Keratinocyte (primary cell): ENCODE data around the gene CALM1. TPM values are rescaled to one million over a fixed set of nuclear protein-coding genes. Genes with fewer than 3 reads are reported as not detected.

Source experiments
- DNase-seq: peaks from one replicate; pipeline ENCODE4 v3.0.0-alpha.2; 2011; ENCODE audit warnings: low read depth, missing footprints, low spot score
- FAIRE-seq: peaks from 2 replicates; lab custom pipeline; 2011; peaks lifted over from hg19 to GRCh38; lab: Jason Lieb, UNC
- H2AFZ ChIP-seq: 2 replicates; pipeline ENCODE4 v1.6.0; 2012; ENCODE audit warnings: low read length, control low read depth, inconsistent platforms; ENCODE audit not compliant: control insufficient read depth
- H3K27ac ChIP-seq: 2 replicates; pipeline ENCODE4 v1.5.1; 2011; ENCODE audit warnings: low read length; ENCODE audit not compliant: control insufficient read depth, insufficient read depth
- H3K27me3 ChIP-seq: 3 replicates; pipeline ENCODE4 v1.6.0; 2011; ENCODE audit warnings: low read length; ENCODE audit not compliant: control insufficient read depth, insufficient read depth; ENCODE audit errors: extremely low read depth
- H3K36me3 ChIP-seq, 2 experiments: 2 replicates in 1 of 2; 3 replicates in 1 of 2; pipeline ENCODE4 v1.5.1; 2011; ENCODE audit warnings: low read length in 2 of 2, mild to moderate bottlenecking in 1 of 2; ENCODE audit not compliant: control insufficient read depth in 2 of 2, insufficient read depth in 2 of 2; ENCODE audit errors: extremely low read depth in 1 of 2
- H3K4me1 ChIP-seq: 3 replicates; pipeline ENCODE4 v1.5.1; 2011; ENCODE audit warnings: low read length; ENCODE audit not compliant: control insufficient read depth, insufficient read depth; ENCODE audit errors: extremely low read depth
- H3K4me2 ChIP-seq: 3 replicates; pipeline ENCODE4 v1.6.0; 2011; ENCODE audit warnings: low read depth, low read length; ENCODE audit not compliant: control insufficient read depth, insufficient read depth; ENCODE audit errors: extremely low read depth
- H3K4me3 ChIP-seq, 3 experiments: fragments of 200-600 bp in 1 of 3; sonication (generic) in 1 of 3; 2 replicates in 2 of 3; 3 replicates in 1 of 3; pipeline ENCODE4 v1.5.1; 2011 to 2016; ENCODE audit warnings: low read length in 3 of 3, mild to moderate bottlenecking in 3 of 3, control low read depth in 2 of 3, inconsistent platforms in 1 of 3, low read depth in 1 of 3, mixed read lengths in 1 of 3, mixed run types in 1 of 3, moderate library complexity in 1 of 3; ENCODE audit not compliant: control insufficient read depth in 2 of 3, insufficient read depth in 2 of 3; ENCODE audit errors: extremely low read depth in 1 of 3
- H3K79me2 ChIP-seq: 2 replicates; pipeline ENCODE4 v1.6.0; 2012; ENCODE audit warnings: low read length; ENCODE audit not compliant: control insufficient read depth, insufficient read depth
- H3K9ac ChIP-seq: 3 replicates; pipeline ENCODE4 v1.6.0; 2011; ENCODE audit warnings: low read length; ENCODE audit not compliant: control insufficient read depth, insufficient read depth; ENCODE audit errors: extremely low read depth
- H3K9me1 ChIP-seq: 3 replicates; pipeline ENCODE4 v1.6.0; 2011; ENCODE audit warnings: low read length; ENCODE audit not compliant: control insufficient read depth, insufficient read depth; ENCODE audit errors: extremely low read depth
- H3K9me3 ChIP-seq: 2 replicates; pipeline ENCODE4 v1.5.1; 2012; ENCODE audit warnings: low read depth, low read length; ENCODE audit not compliant: control insufficient read depth
- H4K20me1 ChIP-seq: 3 replicates; pipeline ENCODE4 v1.6.0; 2011; ENCODE audit warnings: low read length; ENCODE audit not compliant: control insufficient read depth, insufficient read depth; ENCODE audit errors: extremely low read depth
- EZH2 ChIP-seq: IDR thresholded peaks from one replicate; pipeline ENCODE4 v1.6.1; 2012; ENCODE audit warnings: inconsistent platforms, mild to moderate bottlenecking, low read length, moderate library complexity
- dilution Hi-C: fragments of 300-500 bp; cut with MboI; formaldehyde crosslinking; loops from one replicate; pipeline ENCODE4 v1.7.0; 2020; ENCODE audit warnings: low sequenced_read_pairs; ENCODE audit not compliant: extremely low pct_ligation_motif_present
- polyA plus RNA-seq, 5 experiments: library from polyadenylated mRNA; depleted of rRNA in 3 of 5; stranded (reverse) in 3 of 5; stranded (forward) in 1 of 5; unstranded in 1 of 5; fragments of >200 nt; gene quantifications; 1 replicate in 1 of 5; 2 replicates in 3 of 5; 3 replicates in 1 of 5; pipeline versions ENCODE4 v1.2.1 to v1.2.3, GENCODE V29; 2011 to 2012; ENCODE audit warnings: missing spikeins in 2 of 5, low read depth in 1 of 5, low replicate concordance in 1 of 5
- TF ChIP-seq, protein P1 (sequence below), 3 experiments: IDR thresholded peaks in 1 of 3; conservative IDR thresholded peaks in 1 of 3; optimal IDR thresholded peaks in 1 of 3; 2 replicates in 2 of 3; 3 replicates in 1 of 3; pipeline versions ENCODE3 to v1.5.1; 2011; ENCODE audit warnings: low read length in 3 of 3, mild to moderate bottlenecking in 3 of 3, moderate library complexity in 2 of 3, control low read depth in 1 of 3, inconsistent platforms in 1 of 3; ENCODE audit not compliant: insufficient read depth in 2 of 3; ENCODE audit errors: extremely low read depth in 1 of 3

CALM1 gene
- polyA plus RNA-seq, 1 donor (not counting 4 experiments of a cell fraction or from before 2014, with no cell fraction given): 575 TPM

- H3K4me2 ChIP-seq: no peak overlapping the region
- no peaks in the 10 kb centered on the region for H3K79me2 ChIP-seq
- H3K27ac ChIP-seq: no peak overlapping the region
- no peak overlapping the region for H3K9ac ChIP-seq
- TF ChIP-seq, protein P1, sequence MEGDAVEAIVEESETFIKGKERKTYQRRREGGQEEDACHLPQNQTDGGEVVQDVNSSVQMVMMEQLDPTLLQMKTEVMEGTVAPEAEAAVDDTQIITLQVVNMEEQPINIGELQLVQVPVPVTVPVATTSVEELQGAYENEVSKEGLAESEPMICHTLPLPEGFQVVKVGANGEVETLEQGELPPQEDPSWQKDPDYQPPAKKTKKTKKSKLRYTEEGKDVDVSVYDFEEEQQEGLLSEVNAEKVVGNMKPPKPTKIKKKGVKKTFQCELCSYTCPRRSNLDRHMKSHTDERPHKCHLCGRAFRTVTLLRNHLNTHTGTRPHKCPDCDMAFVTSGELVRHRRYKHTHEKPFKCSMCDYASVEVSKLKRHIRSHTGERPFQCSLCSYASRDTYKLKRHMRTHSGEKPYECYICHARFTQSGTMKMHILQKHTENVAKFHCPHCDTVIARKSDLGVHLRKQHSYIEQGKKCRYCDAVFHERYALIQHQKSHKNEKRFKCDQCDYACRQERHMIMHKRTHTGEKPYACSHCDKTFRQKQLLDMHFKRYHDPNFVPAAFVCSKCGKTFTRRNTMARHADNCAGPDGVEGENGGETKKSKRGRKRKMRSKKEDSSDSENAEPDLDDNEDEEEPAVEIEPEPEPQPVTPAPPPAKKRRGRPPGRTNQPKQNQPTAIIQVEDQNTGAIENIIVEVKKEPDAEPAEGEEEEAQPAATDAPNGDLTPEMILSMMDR (optimal IDR thresholded peaks at IDR 0.05 in 1 of 3, IDR thresholded peaks at IDR 0.05 in 1 of 3, conservative IDR thresholded peaks at IDR 0.05 in 1 of 3; ENCODE audit: extremely low read depth in 1 of 3, insufficient read depth in 2 of 3, low read length in 3 of 3): no peak
- no peak for TF ChIP-seq EZH2
- FAIRE-seq (no peak), DNase-seq (no peak)
- H3K4me1 ChIP-seq: no peaks in the 10 kb centered on the region
- dilution Hi-C loops: no loop called here
- H3K9me3 ChIP-seq: peaks cover 4% of the 10 kb centered on the region
- no peaks in the 10 kb centered on the region for H4K20me1 ChIP-seq
- no peak overlapping the region for H2AFZ ChIP-seq
- no peak overlapping the region for H3K4me3 ChIP-seq
- no peaks in the 10 kb centered on the region for H3K36me3 ChIP-seq
- no peaks in the 10 kb centered on the region for H3K9me1 ChIP-seq
- peaks cover 12% of the 10 kb centered on the region for H3K27me3 ChIP-seq
These were observed 55.5 kb downstream of the CALM1 start for GRCh38 chr14:90452366-90452765.

- H3K4me2 ChIP-seq: no peak overlapping the region
- H3K36me3 ChIP-seq: no peaks in the 10 kb centered on the region
- dilution Hi-C loops: no loop called here
- no peak overlapping the region for H3K9ac ChIP-seq
- H3K9me1 ChIP-seq: no peaks in the 10 kb centered on the region
- H3K4me1 ChIP-seq: peaks cover 6% of the 10 kb centered on the region
- TF ChIP-seq, protein P1 (optimal IDR thresholded peaks at IDR 0.05 in 1 of 3, IDR thresholded peaks at IDR 0.05 in 1 of 3, conservative IDR thresholded peaks at IDR 0.05 in 1 of 3; ENCODE audit: extremely low read depth in 1 of 3, insufficient read depth in 2 of 3, low read length in 3 of 3): no peak
- FAIRE-seq (no peak), DNase-seq (no peak)
- no peak overlapping the region for H3K27ac ChIP-seq
- no peak overlapping the region for H2AFZ ChIP-seq
- H4K20me1 ChIP-seq: no peaks in the 10 kb centered on the region
- H3K4me3 ChIP-seq: no peak overlapping the region
- H3K9me3 ChIP-seq: no peaks in the 10 kb centered on the region
- no peaks in the 10 kb centered on the region for H3K79me2 ChIP-seq
- H3K27me3 ChIP-seq: peaks cover 12% of the 10 kb centered on the region
These were observed 56.6 kb downstream of the CALM1 start for GRCh38 chr14:90453401-90453951.
